ENCODE results near the gene SH3BGRL3. TPM values are rescaled to one million over a fixed set of nuclear protein-coding genes. Genes with fewer than 3 reads are reported as not detected.

The SH3BGRL3 gene
- polyA plus RNA-seq, 1 donor from 2014 or later = 12.8 TPM

GRCh38 chr1:26278724-26279455 lies 996 bp upstream of the SH3BGRL3 start:
- Histone ChIP-seq H3K27ac (ENCODE audit: low read length) (no peak overlapping the region), H3K9me3 (ENCODE audit: low read length) (no peaks in the 10 kb centered on the region), H3K79me2 (replicated peaks; ENCODE audit: insufficient read depth, low read length) (peaks cover 5% of the 10 kb centered on the region), H3K9me2 (ENCODE audit: insufficient read depth, low read length) (no peaks in the 10 kb centered on the region), H3K9ac (ENCODE audit: low read length) (no peak overlapping the region), H3K4me2 (ENCODE audit: low read length) (peak overlapping the region; percentile 73), H3K4me3 (ENCODE audit: low read length) (peak overlapping the region; percentile 97), H3K36me3 (ENCODE audit: insufficient read depth, low read length) (no peaks in the 10 kb centered on the region), H3F3A (ENCODE audit: insufficient read depth, low read length, poor library complexity, severe bottlenecking) (no peaks in the 10 kb centered on the region), H2AFZ (ENCODE audit: low read depth, low read length) (peak overlapping the region; percentile 42), H4K20me1 (ENCODE audit: insufficient read depth) (no peaks in the 10 kb centered on the region), H3K27me3 (ENCODE audit: insufficient read depth, low read depth, low read length) (no peaks in the 10 kb centered on the region)
- TF ChIP-seq MXI1 (conservative IDR thresholded peaks at IDR 0.05; ENCODE audit: poor library complexity, severe bottlenecking) (no peak), REST (IDR thresholded peaks at IDR 0.05; ENCODE audit: borderline replicate concordance) (no peak), EZH2 (IDR thresholded peaks at IDR 0.05; ENCODE audit: borderline replicate concordance, insufficient read depth, low read length, poor library complexity, severe bottlenecking) (no peak), RAD21 (conservative IDR thresholded peaks at IDR 0.05) (no peak), CTCF (IDR thresholded peaks at IDR 0.05; ENCODE audit: poor library complexity, severe bottlenecking) (no peak)

- Histone ChIP-seq H3K9ac (ENCODE audit: low read length) (peak overlapping the region; percentile 65), H3F3A (ENCODE audit: insufficient read depth, low read length, poor library complexity, severe bottlenecking) (no peaks in the 10 kb centered on the region), H3K9me3 (ENCODE audit: low read length) (no peaks in the 10 kb centered on the region), H2AFZ (ENCODE audit: low read depth, low read length) (peak overlapping the region; percentile 42), H3K27me3 (ENCODE audit: insufficient read depth, low read depth, low read length) (no peaks in the 10 kb centered on the region), H3K27ac (ENCODE audit: low read length) (no peak overlapping the region), H3K4me3 (ENCODE audit: low read length) (peak overlapping the region; percentile 97), H3K4me2 (ENCODE audit: low read length) (peak overlapping the region; percentile 48), H4K20me1 (ENCODE audit: insufficient read depth) (no peaks in the 10 kb centered on the region), H3K79me2 (replicated peaks; ENCODE audit: insufficient read depth, low read length) (peaks cover 5% of the 10 kb centered on the region), H3K9me2 (ENCODE audit: insufficient read depth, low read length) (no peaks in the 10 kb centered on the region), H3K36me3 (ENCODE audit: insufficient read depth, low read length) (no peaks in the 10 kb centered on the region)
- TF ChIP-seq SMC3 (conservative IDR thresholded peaks at IDR 0.05; ENCODE audit: poor library complexity) (no peak), MXI1 (conservative IDR thresholded peaks at IDR 0.05; ENCODE audit: poor library complexity, severe bottlenecking) (no peak), POLR2AphosphoS5 (IDR thresholded peaks at IDR 0.05) (no peak), CTCF (IDR thresholded peaks at IDR 0.05; ENCODE audit: poor library complexity, severe bottlenecking) (no peak), TAF1 (IDR thresholded peaks at IDR 0.05; ENCODE audit: low read depth) (no peak), RAD21 (conservative IDR thresholded peaks at IDR 0.05) (no peak), REST (IDR thresholded peaks at IDR 0.05; ENCODE audit: borderline replicate concordance) (no peak), EP300 (conservative IDR thresholded peaks at IDR 0.05; ENCODE audit: poor library complexity, severe bottlenecking) (no peak), EZH2 (IDR thresholded peaks at IDR 0.05; ENCODE audit: borderline replicate concordance, insufficient read depth, low read length, poor library complexity, severe bottlenecking) (no peak)
Observed at GRCh38 chr1:26280333-26281042, 602 bp downstream of the SH3BGRL3 start.
